EL (cell line): Measurements from ENCODE around the gene UQCRFS1.
"Not testable (repeated sequence)": the region's sequence is repeated elsewhere in the genome, so short reads cannot be mapped to it uniquely, and the experiment has no call there.

ENCODE experiments used
- DNase-seq: peaks from one replicate; pipeline ENCODE4 v3.0.0-alpha.2; 2016

The UQCRFS1 gene

DNA sequence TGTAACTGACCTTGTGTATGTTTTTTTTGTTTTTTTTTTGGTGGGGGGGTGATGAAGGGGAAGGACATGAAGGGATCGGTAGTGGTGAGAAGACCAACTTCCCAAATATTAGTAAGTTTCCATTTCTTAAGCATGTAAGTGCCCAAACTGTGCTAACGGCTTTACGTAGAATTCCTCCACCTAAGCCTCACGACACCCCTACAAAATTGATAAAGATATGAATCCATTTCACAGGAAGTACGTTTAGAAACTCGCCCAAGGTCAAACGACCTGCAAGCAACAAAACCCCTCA lies 649 bp downstream of the UQCRFS1 start:
- no peak for DNase-seq

DNA sequence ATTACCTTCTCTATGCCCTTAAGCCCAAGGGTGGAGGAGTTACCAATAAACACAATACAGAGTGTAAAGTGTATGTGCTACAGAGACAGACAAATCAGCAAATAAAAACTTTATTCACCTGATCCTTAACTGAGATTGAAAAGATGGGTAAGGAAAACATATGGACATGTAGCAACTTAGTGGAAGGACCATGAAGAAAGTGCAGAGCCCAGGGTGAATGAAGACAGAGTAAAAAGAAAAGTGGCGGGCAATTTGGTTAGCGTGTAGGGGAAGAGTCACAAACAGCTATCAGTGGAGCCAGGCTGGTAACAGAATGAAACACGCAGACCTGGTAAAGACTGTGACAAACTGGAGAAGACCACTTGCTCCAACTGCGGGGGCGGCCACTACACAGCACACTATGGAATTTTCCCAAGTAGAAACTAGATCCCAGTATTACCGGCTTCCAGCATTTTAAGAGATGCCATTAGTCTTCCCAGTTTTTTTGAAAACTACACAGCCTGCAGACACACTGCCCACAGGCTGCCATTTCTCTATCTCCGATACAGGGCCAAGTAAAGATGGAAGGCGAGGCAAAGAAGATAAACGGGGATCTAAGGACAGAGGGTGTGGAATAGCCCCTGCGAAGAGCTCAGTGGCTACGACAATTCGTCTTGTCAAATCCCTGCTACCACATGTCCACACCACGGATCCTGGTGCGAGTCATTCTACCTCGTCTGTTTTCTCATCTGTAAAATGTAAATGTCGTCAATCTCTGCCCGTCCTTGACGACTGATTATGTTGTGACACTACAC lies 1.2 kb downstream of the UQCRFS1 start:
- DNase-seq: peak; percentile 9

DNA sequence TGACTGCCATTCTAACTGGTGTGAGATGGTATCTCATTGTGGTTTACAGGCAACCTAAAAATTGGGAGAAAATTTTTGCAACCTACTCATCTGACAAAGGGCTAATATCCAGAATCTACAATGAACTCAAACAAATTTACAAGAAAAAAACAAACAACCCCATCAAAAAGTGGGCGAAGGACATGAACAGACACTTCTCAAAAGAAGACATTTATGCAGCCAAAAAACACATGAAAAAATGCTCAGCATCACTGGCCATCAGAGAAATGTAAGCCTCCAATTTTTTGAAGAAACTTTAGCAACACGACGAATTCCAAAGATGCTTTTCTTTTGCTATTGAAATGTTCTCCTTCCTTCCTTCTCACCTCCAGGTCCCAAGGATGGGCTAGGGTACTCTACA lies 1.9 kb downstream of the UQCRFS1 start:
- DNase-seq: not testable (repeated sequence)

DNA sequence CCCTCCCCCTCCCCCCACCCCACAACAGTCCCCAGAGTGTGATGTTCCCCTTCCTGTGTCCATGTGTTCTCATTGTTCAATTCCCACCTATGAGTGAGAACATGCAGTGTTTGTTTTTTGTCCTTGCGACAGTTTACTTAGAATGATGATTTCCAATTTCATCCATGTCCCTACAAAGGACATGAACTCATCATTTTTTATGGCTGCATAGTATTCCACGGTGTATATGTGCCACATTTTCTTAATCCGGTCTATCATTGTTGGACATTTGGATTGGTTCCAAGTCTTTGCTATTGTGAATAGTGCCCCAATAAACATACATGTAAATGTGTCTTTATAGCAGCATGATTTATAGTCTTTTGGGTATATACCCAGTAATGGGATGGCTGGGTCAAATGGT lies 2.4 kb downstream of the UQCRFS1 start:
- DNase-seq: not testable (repeated sequence)

DNA sequence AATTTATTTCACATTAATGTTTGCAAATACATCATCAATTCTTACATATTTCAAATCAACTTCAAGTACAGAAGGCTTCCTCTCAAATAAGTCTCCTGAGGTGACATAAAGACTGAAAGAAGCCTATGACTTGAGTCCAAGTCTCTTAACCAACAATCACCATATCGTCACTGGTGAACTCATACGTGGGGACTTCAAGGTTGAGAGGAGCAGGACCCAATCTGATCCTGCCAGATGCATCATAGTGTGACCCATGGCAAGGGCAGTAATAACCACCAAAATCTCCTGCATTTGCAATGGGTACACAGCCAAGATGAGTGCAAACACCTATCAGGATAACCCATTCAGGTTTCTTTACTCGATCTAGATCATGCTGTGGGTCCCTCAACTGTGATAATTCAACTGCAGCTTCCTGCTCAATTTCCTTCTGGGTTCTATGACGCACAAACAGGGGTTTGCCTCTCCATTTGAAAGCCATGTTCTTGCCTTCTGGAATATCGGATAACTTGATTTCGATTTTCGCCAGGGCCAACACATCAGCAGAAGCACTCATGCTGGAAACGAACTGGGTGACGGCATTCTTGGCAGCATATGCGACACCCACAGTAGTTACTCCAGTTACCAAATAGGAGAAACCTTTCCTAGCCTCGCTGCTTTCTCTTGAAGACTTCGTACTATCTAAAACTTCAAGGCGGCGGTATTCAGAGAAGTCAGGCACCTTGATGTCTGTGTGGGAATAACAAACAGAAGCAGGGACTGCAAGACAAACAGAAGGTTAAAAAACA lies 5.4 kb downstream of the UQCRFS1 start:
- DNase-seq: not testable (repeated sequence)

DNA sequence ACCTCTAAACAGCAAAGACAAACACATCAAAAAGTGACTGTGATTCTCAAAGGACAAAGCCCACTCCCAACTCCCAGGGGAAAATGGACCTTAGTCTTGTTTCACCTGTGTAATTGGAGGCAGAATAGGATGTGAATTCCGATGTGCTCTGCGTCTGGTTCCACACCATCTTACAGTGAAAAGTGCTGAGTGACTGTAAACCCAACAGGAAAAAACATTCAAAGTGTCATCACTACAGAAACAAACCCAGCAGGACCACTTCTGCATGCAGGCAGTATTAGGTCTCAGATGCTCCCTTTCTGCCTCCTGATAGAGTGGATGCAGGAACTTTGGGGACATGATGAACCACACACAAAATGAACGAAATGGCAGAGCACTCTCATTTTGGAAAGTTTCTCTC lies 6.5 kb downstream of the UQCRFS1 start:
- DNase-seq: no peak

DNA sequence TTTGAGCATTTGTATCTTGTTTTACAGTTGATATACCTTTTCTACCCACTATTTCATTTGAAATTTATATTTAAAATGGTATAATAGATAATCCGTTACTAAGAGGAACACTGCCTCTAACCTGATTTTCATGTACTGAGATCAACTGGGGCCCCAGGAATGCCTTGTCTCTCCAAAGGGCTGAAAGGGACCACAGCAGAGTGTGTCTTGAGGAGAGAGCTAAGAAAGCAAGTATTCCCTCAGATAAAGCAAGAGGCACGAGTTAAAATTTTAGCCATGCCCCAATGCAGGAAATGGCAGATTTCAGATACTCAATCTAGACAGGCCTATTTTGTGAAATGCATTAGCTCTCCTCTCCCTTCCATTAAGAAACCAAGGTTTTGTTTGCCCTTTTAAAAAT lies 10.7 kb downstream of the UQCRFS1 start:
- no peak for DNase-seq

DNA sequence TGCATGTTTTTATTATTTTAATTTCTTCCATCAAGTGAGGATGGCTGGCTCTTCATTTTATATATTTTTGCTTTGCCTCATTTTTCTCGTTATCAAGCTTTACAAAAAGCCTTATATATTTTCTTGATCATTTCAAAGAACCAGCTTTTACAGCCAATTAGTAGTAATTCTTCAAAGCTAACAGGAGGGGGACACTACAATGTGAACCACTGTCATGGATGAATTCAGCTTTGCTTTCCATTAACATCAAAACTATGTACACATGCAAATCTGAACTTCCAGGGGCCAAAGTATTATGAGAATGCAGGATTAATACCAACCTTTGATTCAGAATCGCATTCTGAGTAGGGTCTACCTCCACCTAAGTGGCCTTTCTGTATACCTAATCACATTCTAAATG lies 11.1 kb downstream of the UQCRFS1 start:
- no peak for DNase-seq

DNA sequence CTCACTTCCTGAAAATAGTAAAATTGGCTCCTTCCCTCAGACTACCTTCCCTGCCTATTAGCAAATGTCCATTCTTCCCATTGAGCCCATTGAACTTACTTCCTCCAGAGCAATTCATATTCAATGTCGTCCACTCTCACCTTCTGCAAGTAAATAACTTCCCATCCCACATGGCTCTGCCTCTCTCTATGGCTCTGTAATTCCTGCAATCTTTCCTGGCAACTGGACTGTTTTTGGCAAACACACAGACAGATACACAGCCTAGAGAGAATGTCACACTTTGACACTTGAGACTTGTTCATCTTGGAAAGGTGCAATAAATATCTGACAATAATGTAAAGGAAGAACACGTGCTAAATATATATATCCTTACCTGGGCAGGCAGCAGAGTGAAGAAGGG lies 18.3 kb downstream of the UQCRFS1 start:
- DNase-seq: no peak

DNA sequence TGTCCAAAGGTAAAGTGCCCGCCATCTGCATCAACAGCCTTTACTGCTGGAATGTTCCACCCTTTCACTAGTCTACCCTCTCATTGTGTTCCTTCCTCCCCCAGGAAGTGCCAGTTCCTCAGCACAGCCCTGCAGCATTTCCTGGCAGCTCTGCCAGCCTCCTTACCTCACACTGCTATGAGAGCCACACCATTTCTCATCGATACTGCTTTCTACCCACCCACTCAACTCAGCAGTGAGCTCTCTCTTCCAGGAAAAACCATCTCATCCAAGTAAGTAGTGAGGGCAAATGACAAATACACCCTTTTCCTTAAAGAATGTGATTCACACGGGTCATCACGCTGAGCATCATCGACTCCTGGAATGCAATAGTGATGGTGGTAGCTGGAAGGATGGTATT lies 19.8 kb downstream of the UQCRFS1 start:
- DNase-seq: no peak

DNA sequence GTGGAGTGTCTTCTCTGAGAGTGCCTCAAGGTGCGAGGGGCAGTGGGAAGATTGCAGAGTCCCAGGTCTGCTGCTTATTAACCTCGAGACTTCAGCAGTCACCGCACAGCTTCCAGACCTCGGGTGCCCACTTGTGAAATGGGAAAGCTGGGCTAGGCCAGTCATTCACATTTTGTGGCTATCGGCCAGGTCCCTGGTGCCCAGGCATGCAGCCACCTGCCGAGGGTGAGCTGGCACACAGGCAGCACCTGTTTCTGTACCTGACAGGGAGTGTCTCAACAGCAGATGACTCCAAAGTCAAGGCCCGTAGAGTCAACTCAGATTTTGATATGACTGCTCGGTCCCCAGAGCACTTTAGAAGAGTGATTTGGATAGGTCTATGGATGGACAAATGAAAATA lies 21.9 kb downstream of the UQCRFS1 start:
- DNase-seq: no peak

DNA sequence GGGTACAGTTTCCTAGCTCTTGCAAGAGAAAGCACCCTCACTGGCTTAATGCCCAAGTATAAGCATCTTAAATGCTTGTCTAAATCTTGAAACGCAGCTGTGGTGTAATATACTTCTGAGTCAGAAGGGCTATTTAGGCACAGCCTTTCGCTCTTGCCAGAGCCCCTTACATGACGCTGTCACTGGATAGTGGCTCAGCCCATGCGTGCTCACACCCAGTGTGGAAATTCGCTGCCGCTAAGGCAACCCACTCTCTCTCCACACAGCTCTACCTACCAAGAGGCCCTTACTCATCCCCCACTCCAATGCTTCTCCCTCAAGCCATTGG lies 24.0 kb downstream of the UQCRFS1 start:
- DNase-seq: peak; percentile 7

DNA sequence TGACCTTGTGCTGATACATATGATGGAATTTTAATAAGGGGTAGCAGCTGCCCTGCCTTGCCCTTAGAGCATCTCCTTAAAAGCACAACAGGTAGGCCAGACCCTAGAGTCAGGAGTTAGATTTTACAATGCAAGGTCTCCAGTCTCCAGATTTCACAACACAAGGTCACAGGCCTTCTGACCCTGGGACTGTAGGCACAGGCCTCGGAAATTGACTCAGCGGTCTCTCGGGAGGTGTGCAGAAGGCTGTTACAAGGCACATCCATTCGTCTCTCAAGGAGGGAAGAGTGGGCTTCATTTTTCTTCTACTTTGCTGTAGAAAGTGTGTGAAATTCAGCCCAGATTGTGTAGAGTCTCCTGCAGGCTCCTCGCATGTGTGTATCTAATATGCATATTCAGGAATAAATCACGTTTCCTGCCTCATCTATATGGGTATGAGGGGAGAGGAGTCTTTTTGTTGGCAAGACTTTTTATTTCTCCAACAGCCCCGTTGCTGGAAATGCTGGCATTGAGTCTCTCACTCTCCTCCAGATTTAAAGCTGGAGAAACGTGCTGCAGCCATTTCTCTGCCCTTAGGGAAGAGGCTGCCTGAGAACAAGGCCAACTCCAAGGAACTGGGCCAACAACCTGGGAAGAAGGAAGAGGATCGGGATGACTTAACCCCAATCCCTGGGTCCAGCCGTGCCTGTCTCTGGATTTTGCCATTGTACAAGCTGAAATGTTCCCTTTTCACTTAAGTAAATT lies 24.5 kb downstream of the UQCRFS1 start:
- no peak for DNase-seq

DNA sequence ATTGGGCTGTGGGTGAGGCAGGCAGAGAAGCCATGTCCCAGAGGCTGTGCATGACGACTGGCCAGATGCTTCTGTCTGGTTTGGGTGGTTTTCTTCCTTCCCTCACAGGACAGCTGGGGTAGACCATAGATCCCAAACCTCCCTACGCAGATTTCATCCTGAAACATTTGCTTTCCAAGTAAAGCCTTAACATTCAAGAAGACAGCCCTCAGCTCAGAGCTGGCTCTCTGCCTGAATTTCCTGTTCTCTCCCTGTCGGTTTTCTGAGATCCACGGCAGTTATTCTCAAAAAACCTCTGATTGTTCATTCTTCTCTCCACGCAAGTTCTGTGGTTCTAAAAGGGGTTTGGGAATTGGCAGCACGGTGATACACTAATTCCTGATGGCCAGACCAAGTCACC lies 25.3 kb downstream of the UQCRFS1 start:
- DNase-seq: no peak

DNA sequence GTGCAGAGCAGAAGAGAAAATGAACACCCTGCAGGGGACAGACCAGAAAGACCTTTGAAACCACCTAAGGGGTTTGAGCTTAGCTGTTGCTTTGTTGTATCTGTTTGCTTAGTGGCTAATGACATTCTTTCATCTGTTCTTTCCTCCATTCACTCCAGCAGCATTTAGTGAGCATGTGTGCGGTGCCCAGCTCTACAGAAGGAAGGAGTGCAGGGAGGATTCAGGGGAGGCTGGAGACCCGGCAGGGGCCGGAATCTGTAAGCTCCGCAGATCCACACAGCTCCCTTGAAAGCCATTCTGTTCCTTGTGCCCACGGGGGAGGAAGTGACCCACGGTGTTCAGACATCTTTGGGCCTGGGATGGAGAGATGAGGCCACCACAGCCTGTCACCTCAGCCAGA lies 27.5 kb downstream of the UQCRFS1 start:
- no peak for DNase-seq

DNA sequence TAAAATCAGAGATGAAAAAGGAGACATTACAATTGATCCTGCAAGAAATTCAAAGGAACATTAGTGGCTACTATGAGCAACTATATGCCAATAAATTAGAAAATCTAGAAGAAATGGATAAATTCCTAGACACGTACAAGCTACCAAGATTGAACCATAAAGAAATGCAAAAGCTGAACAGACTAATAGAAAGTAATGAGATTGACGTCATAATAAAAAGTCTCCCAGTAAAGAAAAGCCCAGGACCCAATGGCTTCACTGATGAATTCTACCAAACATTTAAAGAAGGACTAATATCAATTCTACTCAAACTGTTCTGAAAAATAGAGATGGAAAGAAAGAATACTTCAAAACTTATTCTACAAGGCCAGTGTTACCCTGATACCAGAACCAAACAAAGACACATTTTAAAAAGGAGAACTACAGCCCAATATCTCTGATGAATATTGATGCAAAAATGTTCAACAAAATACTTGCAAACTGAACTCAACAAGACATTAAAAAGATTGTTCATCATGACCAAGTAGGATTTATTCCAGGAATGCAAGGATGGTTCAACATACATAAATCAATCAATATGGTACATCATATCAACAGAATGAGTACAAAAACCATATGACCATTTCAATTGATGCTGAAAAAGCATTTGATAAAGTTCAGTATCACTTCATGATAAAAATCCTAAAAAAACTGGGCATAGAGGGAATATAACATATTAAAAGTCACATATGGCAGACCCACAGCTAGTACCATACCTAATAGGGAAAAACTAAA lies 35.8 kb downstream of the UQCRFS1 start:
- DNase-seq: no peak

DNA sequence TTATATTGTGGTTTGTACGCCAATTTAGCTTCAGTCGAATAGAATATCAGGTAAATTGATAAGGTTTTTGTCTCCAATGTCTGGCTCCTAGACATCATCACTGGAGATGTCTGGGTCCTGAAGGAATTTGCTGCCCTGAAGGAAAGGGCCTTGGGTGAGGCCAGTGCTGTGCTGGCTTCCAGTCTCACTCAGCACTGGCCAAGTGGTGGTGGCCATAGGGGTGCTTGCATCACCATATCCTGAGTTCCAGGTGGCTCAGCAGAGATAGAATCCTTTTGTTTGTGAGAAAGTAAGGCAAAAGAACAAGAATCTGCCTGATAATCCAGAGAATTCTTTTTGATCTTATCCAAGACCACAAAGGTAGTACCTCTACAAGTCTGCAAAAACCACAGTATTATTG lies 39.1 kb downstream of the UQCRFS1 start:
- DNase-seq: no peak

DNA sequence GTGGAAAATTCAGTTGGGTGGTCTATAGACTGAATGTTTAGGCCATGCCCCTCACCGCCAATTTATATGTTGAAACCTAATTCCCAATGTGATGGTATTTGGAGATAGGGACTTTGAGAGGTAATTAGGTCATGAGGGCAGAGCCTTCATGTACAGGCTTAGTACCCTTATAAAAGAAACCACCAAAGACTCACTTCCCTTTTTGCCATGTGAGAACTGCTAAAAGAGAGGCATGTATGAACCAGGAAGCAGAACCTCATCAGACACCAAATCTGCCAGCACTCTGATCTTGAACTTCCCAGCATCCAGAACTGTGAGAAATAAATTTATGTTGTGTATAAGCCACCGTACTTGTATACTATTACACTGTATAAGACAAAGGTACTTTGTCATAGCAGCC lies 40.6 kb downstream of the UQCRFS1 start:
- no peak for DNase-seq

DNA sequence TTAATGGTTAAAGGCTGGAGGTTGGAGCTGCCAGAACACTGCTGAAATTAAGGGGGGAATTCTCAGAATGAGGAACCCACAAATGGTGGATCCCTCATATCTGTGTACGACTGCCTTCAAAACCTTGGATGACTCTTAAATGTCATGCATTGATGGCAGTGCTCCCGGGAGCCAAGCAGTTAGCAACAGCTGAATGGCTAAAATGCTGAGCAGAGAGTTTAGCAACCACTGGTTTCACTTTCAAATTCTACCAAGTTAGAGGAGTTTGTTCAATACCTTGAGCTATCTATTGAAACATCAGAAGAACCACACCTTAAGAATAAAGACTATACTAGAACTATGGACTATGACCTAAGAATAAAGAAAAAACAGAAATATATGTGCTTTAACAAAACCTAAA lies 41.4 kb downstream of the UQCRFS1 start:
- DNase-seq: no peak

DNA sequence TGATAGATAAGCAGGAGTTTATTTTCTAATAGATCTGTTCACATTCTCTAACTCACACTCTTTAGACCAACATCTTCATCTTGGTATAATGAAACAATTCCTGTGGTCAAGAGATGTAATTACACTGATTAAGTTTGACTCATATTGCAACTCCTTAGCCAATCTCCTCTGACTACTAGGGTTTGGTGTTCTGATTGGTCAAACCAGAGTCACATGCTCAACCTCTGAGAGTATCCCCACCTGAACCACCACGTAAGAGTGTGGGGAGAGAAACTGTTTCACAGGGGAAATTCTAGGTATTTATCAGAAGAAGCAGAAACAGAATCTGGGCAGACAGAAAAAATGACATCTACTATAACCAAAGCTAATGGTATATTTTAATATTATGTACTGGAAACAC lies 42.4 kb downstream of the UQCRFS1 start:
- DNase-seq: no peak

DNA sequence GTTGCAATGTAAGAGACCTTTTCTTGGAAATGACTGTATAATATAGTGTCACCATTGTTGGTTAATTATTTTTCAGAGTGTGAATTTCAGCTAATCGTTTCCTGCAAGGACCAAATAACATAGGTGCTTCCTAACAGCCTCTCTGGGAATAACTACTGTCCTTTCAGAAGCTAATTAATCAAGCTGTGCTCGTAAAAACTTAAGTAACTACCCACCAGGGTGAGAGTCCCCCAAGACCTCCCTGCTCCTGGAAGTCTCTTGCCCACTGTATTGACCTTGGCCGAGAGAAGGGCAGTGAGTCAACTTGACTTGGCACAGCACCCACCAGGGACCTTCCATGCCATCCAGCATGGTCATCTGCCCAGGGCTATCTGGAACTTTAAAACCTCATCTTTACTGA lies 50.3 kb downstream of the UQCRFS1 start:
- DNase-seq: no peak

DNA sequence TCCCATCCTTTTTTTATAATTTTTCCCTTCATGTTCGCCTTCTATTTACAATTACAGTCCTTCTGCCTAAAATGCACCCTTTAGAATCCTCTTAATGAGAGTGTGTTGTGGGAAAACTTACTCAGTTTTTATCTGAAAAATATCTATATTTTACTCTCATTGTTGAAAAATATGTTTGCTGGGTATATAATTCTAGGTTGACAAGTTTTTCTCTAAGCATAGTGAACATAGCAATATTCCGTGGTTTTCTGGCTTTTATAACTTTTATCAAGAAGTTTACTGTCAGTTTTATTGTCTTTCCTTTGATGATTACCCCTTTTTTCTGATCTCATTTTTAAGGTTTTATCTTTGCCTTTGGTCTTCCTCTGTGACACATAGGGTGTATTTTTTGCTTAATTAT lies 57.3 kb downstream of the UQCRFS1 start:
- no peak for DNase-seq
